WTC11 (cell line): ENCODE results near the gene TUBGCP3. TPM values are rescaled to one million over a fixed set of nuclear protein-coding genes. Genes with fewer than 3 reads are reported as not detected.
"Not testable (repeated sequence)": the region's sequence is repeated elsewhere in the genome, so short reads cannot be mapped to it uniquely, and the experiment has no call there.

Source experiments
- ATAC-seq: fragments of 200-7000 bp; cut with Tn5 transposase; 2 replicates; pipeline ENCODE4 v1.10.0; 2021; ENCODE audit warnings: mild to moderate bottlenecking, moderate library complexity
- CTCF ChIA-PET: fragments of 300-600 bp; sonication (Branson Sonifier 250); formaldehyde crosslinking; loops from one replicate; lab custom pipeline; 2021; ENCODE audit warnings: antibody characterized with exemption; lab: Charles Lee
- POLR2A ChIA-PET: fragments of 350-600 bp; sonication (Branson Sonifier 250); formaldehyde crosslinking; loops from one replicate; lab custom pipeline; 2021; ENCODE audit warnings: antibody characterized with exemption; lab: Charles Lee
- DNase-seq: peaks from one replicate; pipeline ENCODE4 v3.0.0; 2021; ENCODE audit warnings: low spot score
- H3K27ac Mint-ChIP-seq: 2 replicates; pipeline ENCODE4 v1.8.0; 2021; ENCODE audit warnings: mixed read lengths
- H3K27me3 Mint-ChIP-seq: 2 replicates; pipeline ENCODE4 v1.8.0; 2021; ENCODE audit warnings: low read depth, mild to moderate bottlenecking, moderate library complexity, mixed read lengths
- H3K36me3 Mint-ChIP-seq: 2 replicates; pipeline ENCODE4 v1.8.0; 2021; ENCODE audit warnings: mixed read lengths
- H3K4me1 Mint-ChIP-seq: 2 replicates; pipeline ENCODE4 v1.8.0; 2022; ENCODE audit warnings: mixed read lengths
- H3K4me3 Mint-ChIP-seq: 2 replicates; pipeline ENCODE4 v1.8.0; 2021; ENCODE audit warnings: mild to moderate bottlenecking, moderate library complexity, mixed read lengths
- H3K9me3 Mint-ChIP-seq: 2 replicates; pipeline ENCODE4 v1.8.0; 2021; ENCODE audit warnings: mixed read lengths
- AFF4 ChIP-seq: sonication (generic); formaldehyde crosslinking; IDR thresholded peaks from 2 replicates; pipeline ENCODE4 v1.8.1; 2023; ENCODE audit warnings: mild to moderate bottlenecking, missing genetic modification reagents, borderline replicate concordance
- ERG ChIP-seq: fragments of 250-450 bp; sonication (Bioruptor Pico); IDR thresholded peaks from 2 replicates; pipeline ENCODE4 v1.8.0; 2021; ENCODE audit warnings: mild to moderate bottlenecking
- GTF2I ChIP-seq: fragments of 250-450 bp; sonication (Bioruptor Pico); conservative IDR thresholded peaks from 2 replicates; pipeline ENCODE4 v1.4.0; 2021; ENCODE audit warnings: mild to moderate bottlenecking
- HMGA2 ChIP-seq: fragments of 250-450 bp; sonication (Bioruptor Pico); IDR thresholded peaks from 2 replicates; pipeline ENCODE4 v1.4.0; 2021; ENCODE audit warnings: mild to moderate bottlenecking, moderate library complexity
- HMGXB4 ChIP-seq: sonication (generic); formaldehyde crosslinking; IDR thresholded peaks from 2 replicates; pipeline ENCODE4 v1.8.1; 2023; ENCODE audit warnings: mild to moderate bottlenecking, moderate library complexity, missing genetic modification reagents
- NFATC4 ChIP-seq: fragments of 250-450 bp; sonication (Bioruptor Pico); IDR thresholded peaks from 2 replicates; pipeline ENCODE4 v1.9.0; 2021; ENCODE audit warnings: mild to moderate bottlenecking
- NR1H2 ChIP-seq: sonication (generic); formaldehyde crosslinking; IDR thresholded peaks from 2 replicates; pipeline ENCODE4 v1.9.0; 2021; ENCODE audit warnings: mild to moderate bottlenecking, moderate library complexity, missing genetic modification reagents
- OVOL2 ChIP-seq: fragments of 250-450 bp; sonication (Bioruptor Pico); IDR thresholded peaks from 2 replicates; pipeline ENCODE4 v1.9.0; 2021; ENCODE audit warnings: mild to moderate bottlenecking, borderline replicate concordance
- PRRX2 ChIP-seq: fragments of 250-450 bp; sonication (Bioruptor Pico); IDR thresholded peaks from 2 replicates; pipeline ENCODE4 v1.8.0; 2021; ENCODE audit warnings: mild to moderate bottlenecking
- RORB ChIP-seq: fragments of 250-450 bp; sonication (Bioruptor Pico); IDR thresholded peaks from 2 replicates; pipeline ENCODE4 v1.9.0; 2021; ENCODE audit warnings: mild to moderate bottlenecking
- TEAD4 ChIP-seq: sonication (generic); formaldehyde crosslinking; IDR thresholded peaks from 2 replicates; pipeline ENCODE4 v1.8.0; 2022; ENCODE audit warnings: mild to moderate bottlenecking, missing genetic modification reagents
- ZNF281 ChIP-seq: sonication (generic); formaldehyde crosslinking; IDR thresholded peaks from 2 replicates; pipeline ENCODE4 v1.8.0; 2023; ENCODE audit warnings: mild to moderate bottlenecking, missing genetic modification reagents
- ZSCAN18 ChIP-seq: fragments of 250-450 bp; sonication (Bioruptor Pico); IDR thresholded peaks from 2 replicates; pipeline ENCODE4 v2.1.2; 2022; ENCODE audit warnings: mild to moderate bottlenecking, moderate library complexity
- total RNA-seq: library from RNA; stranded (reverse); gene quantifications from 3 replicates; pipeline ENCODE4 v1.2.3, GENCODE V29; 2021

TUBGCP3 gene
- total RNA-seq, 1 experiment from 2014 or later: 29.9 TPM

- TF ChIP-seq ZNF281 (CRISPR knock-in tag) (no peak), ERG (CRISPR knock-in tag) (no peak), HMGXB4 (no peak), HMGA2 (CRISPR knock-in tag) (no peak)
These were observed 100.8 kb downstream of the TUBGCP3 start (continued) for GRCh38 chr13:112487127-112487517.

- no peaks in the 10 kb centered on the region for H3K9me3 Mint-ChIP-seq
- CTCF ChIA-PET: interaction anchor here (0.6 kb wide), 1 partner anchor 29 kb away, joined by 3 read pairs; no protein-coding TSS in a partner anchor
- H3K4me3 Mint-ChIP-seq: no peak overlapping the region
- no peak for DNase-seq
- POLR2A ChIA-PET: interaction anchor here (0.5 kb wide), 1 partner anchor 119 kb away, joined by 3 read pairs; no protein-coding TSS in a partner anchor
- no peak for ATAC-seq
- no peak overlapping the region; the same call in 1 of the 2 replicates for H3K27ac Mint-ChIP-seq
- TF ChIP-seq NR1H2: no peak
- TF ChIP-seq NFATC4: no peak
- no peak for TF ChIP-seq PRRX2 (CRISPR knock-in tag)
- no peak for TF ChIP-seq ERG (CRISPR knock-in tag)
- no peak for TF ChIP-seq GTF2I (CRISPR knock-in tag)
- no peak for TF ChIP-seq TEAD4 (CRISPR knock-in tag)
- no peak for TF ChIP-seq OVOL2
- no peak for TF ChIP-seq ZSCAN18 (CRISPR knock-in tag)
- no peak for TF ChIP-seq RORB (CRISPR knock-in tag)
- TF ChIP-seq AFF4 (CRISPR knock-in tag): no peak
- TF ChIP-seq, all 79 proteins: peak for 0
- no peaks in the 10 kb centered on the region for H3K27me3 Mint-ChIP-seq
- H3K4me1 Mint-ChIP-seq: no peaks in the 10 kb centered on the region
- peaks cover 6% of the 10 kb centered on the region; the same call in 1 of the 2 replicates for H3K36me3 Mint-ChIP-seq
These were observed 101.4 kb downstream of the TUBGCP3 start for GRCh38 chr13:112486386-112487126.

GRCh38 chr13:112485814-112486213, 102.1 kb downstream of the TUBGCP3 start:
- H3K27ac Mint-ChIP-seq, H3K4me1 Mint-ChIP-seq, DNase-seq, POLR2A ChIA-PET, H3K36me3 Mint-ChIP-seq, H3K27me3 Mint-ChIP-seq, H3K9me3 Mint-ChIP-seq, H3K4me3 Mint-ChIP-seq, ATAC-seq, CTCF ChIA-PET: not testable (repeated sequence)
